HG03558 (cell line): ENCODE results near the gene RCCD1.

Source experiments
- ATAC-seq: cut with Tn5 transposase; IDR thresholded peaks from one replicate; pipeline ENCODE4 v1.9.1; 2021; ENCODE audit warnings: moderate number of reproducible peaks; ENCODE audit not compliant: unreplicated experiment; ENCODE audit errors: extremely low read depth

The RCCD1 gene

DNA sequence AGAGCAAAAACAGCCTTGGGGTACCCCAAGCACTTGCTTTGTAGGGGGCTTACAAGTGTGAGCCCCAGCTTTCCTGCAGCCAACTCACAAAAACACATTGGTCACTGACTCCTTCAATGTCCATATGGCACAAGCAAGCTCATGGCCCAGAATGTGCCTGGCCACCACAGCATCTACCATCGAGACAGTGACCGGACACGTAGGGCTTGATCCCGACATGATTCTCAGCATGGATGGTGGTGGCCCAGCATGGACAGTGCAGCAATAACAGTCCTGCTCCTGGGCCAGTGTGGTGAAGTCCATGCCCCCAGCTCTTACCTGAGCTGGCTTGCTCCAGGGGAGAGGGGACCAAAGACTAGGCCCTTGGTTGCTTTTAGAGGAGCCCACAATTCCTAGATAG, 13.6 kb upstream of the RCCD1 start:
- no peak for ATAC-seq

DNA sequence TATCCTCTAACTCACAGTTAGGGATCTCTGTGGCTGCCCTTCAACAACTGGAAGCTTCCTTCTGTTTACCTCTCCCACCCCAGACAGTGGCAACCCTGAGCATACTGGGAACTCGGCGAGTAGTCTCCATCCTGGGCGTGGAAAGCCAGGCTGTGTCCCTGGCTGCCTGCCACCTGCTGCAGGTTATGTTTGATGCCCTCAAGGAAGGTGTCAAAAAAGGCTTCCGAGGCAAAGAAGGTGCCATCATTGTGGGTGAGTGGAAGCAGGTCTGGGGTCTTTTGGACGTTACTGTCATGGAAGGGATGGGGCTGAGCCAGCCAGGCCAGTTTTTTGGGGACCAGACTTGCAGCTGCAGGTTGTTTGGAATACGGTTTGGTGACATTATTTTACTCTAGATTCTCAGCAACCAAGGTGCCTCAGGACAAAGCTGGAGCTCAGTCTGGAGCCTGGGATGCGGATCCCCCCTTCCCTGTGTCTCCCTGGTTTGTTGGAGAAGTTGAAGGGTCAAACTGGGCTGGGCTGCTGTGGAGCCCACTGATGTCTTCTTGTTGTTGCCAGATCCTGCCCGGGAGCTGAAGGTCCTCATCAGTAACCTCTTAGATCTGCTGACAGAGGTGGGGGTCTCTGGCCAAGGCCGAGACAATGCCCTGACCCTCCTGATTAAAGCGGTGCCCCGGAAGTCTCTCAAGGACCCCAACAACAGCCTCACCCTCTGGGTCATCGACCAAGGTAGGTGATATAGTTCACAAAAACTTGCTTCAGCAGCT, 12.1 kb upstream of the RCCD1 start:
- no peak for ATAC-seq

DNA sequence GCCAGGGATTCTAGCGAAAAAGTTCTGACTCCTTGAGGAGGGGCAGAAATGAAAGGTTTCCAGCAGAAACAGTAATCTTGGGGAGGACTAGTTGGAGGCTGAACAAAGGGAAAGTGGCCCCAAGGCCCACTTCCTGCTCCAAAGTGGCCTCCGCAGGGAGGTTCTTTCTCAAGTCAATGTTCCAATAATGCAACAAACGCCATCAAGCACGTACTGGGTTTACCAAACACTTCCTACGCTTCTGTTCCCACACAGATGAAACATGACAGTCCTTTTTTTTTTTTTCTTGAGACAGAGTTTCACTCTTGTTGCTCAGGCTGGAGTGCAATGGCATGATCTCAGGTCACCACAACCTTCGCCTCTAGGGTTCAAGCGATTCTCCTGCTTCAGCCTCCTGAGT, 9.6 kb upstream of the RCCD1 start:
- no peak for ATAC-seq

DNA sequence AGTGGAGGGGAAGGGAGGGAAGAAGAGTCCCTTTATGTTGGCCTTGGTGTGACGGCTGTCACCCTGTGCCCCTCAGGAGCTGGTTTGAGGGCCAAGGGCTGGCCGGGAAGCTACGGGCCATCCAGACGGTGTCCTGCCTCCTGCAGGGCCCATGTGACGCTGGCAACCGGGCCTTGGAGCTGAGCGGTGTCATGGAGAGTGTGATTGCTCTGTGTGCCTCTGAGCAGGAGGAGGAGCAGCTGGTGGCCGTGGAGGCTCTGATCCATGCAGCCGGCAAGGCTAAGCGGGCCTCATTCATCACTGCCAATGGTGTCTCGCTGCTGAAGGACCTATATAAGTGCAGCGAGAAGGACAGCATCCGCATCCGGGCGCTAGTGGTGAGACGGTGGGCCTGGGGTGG, 8.1 kb upstream of the RCCD1 start:
- ATAC-seq, result no peak

DNA sequence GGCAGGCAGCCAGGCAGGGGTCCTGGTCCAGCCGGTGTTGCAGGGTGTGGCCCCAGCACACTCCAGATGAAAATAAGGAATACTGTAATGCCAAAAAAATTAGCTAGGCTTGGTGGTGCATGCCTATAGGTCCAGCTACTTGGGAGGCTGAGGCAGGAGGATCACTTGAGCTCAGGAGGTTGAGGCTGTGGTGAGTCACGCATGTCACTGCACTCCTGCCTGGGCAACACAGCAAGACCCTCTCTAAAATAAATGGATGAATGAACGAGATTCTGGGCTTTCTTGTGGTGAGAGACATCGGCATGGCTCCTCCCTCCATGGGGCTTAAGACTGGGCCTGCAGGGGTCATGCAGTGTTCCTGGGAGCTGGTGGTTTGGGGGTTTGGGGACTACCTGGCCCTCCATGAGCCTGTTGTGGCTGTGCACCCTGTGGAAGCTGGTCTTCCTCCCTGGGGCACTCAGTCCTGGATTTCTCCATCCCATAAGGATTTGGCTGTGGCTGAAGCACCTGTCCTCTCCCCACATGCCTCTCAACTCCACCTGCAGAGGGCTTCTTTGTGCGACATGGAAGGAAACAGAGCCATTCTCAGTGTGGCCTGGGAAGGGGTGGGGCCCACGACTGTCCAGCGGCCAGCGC, 7.6 kb upstream of the RCCD1 start:
- no peak for ATAC-seq

DNA sequence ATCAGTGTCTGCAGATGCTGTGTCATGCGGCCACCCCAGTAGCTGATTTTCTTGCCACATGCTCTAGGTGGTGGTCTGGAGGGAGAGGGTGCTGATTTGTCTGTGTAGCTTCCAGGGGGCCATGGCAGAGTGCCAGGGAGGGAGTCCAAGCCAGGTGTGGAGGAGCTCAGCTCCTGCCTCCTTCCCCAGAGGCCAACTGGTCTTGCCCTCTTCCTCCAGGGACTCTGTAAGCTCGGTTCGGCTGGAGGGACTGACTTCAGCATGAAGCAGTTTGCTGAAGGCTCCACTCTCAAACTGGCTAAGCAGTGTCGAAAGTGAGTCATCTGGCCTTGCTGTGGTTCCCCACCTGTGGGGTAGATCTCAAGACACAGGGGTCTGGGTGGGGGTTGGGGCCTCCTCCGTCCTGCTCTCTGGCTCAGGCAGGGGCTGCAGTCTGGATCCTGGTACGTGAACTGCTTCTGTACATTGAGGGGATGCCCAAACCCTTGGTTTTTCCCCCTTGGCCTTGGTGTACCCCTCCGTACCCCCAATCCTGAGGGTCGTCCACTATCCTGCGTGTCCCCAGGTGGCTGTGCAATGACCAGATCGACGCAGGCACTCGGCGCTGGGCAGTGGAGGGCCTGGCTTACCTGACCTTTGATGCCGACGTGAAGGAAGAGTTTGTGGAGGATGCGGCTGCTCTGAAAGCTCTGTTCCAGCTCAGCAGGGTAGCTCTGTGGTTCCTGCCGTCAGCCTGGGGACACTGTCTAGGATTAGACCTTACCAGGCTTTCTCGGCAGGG, 6.9 kb upstream of the RCCD1 start:
- no peak for ATAC-seq

DNA sequence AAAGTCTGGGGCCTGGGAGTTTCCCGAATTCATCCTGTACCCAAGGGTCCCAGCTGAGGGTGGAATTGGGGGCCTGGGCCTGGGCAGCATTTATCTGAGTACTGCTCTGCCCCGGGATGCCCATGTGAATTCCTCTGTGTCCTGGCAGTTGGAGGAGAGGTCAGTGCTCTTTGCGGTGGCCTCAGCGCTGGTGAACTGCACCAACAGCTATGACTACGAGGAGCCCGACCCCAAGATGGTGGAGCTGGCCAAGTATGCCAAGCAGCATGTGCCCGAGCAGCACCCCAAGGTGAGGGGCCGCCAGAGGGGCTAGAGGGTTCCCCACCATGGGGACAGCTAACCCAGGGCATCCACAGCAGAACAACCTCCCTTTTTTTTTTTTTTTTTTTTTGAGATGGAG, 6.2 kb upstream of the RCCD1 start:
- ATAC-seq, result no peak

DNA sequence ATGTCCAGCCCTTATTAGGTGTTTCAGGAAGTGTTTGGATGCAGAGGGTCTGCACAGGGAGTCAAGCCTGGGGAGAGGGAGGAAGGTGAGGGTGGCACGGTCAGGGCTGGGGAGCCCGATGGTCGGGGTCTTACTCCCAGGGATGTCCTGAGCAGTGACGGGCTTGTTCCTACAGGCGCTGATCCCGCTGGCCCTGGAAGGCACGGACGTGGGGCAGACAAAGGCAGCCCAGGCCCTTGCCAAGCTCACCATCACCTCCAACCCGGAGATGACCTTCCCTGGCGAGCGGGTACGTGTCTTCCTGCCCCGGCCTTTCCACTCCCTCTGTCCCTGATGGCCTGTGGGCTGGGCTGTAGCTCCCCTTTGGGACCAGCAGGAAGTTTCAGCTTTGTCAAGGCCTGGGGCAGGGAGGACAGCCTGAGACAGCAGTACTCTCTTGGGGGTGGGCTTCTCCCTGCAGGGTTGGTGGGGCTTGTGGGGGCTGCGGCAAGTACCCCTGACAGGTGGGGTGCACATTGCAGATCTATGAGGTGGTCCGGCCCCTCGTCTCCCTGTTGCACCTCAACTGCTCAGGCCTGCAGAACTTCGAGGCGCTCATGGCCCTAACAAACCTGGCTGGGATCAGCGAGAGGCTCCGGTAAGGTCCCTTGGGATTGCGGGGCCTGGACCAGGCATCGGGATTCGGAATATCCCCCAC, 4.6 kb upstream of the RCCD1 start:
- ATAC-seq, result no peak

DNA sequence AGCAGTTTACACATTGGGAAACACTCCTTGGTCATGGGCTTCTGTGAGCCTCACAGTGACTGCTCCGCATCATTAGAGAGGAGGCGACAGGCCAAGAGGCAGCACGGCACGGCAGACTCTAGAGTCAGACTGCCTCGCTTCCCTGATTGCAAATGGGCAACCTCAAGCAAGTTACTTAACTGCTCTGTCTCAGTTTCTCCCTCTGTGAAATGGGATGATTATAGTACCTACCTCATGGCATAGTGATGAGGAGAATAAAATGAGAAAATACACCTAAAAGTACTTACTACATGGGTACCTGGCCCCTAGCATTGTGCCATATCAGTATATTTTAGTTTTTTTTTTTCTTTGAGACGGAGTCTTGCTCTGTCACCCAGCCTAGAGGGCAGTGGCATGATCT, 4.0 kb upstream of the RCCD1 start:
- no peak for ATAC-seq

DNA sequence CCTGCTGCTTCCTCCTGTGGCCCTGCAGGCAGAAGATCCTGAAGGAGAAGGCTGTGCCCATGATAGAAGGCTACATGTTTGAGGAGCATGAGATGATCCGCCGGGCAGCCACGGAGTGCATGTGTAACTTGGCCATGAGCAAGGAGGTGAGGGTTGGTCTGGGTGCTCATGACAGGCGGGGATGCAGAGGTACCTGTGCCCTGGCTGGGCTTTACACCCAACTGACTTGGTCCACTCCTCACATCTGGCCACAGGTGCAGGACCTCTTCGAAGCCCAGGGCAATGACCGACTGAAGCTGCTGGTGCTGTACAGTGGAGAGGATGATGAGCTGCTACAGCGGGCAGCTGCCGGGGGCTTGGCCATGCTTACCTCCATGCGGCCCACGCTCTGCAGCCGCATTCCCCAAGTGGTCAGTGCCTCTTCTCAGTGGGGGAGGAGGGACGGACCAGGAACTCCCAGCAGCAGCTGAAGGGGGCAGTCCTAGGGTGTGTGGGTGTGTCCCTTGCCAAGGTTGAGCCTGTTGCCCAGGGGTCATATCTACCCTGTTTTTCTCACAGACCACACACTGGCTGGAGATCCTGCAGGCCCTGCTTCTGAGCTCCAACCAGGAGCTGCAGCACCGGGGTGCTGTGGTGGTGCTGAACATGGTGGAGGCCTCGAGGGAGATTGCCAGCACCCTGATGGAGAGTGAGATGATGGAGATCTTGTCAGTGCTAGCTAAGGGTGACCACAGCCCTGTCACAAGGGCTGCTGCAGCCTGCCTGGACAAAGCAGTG, 1.6 kb upstream of the RCCD1 start:
- ATAC-seq, result no peak

DNA sequence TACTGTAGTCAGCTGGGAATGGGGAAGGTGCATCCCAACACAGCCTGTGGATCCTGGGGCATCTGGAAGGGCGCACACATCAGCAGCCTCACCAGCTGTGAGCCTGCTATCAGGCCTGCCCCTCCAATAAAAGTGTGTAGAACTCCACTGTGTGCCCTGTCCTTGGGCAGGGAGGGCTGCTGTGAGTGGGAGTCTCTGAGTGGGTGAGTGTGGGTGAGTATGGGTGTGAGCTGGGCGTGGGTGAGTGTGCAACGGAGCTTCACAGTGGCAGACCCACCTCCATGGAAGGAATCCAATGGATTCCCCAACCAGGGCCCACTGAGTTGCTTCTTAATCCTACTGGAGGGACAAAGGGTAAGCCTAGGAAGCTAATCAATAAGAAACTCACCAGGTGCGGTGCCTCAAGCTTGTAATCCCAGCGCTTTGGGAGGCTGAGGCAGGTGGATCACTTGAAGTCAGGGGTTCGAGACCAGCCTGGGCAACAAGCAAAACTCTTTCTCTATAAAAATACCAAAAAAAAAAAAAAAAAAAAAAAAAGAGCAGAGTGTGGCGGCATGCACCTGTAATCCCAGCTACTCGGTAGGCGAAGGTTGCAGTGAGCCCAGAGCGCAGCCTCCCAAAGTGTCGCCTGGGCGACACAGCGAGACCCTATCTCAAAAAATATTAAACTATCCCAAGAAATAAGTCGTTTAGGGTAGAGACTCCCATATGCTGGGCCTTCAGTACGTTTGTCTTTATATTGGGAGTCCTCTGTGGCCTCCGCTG, 555 bp upstream of the RCCD1 start:
- ATAC-seq, result no peak

DNA sequence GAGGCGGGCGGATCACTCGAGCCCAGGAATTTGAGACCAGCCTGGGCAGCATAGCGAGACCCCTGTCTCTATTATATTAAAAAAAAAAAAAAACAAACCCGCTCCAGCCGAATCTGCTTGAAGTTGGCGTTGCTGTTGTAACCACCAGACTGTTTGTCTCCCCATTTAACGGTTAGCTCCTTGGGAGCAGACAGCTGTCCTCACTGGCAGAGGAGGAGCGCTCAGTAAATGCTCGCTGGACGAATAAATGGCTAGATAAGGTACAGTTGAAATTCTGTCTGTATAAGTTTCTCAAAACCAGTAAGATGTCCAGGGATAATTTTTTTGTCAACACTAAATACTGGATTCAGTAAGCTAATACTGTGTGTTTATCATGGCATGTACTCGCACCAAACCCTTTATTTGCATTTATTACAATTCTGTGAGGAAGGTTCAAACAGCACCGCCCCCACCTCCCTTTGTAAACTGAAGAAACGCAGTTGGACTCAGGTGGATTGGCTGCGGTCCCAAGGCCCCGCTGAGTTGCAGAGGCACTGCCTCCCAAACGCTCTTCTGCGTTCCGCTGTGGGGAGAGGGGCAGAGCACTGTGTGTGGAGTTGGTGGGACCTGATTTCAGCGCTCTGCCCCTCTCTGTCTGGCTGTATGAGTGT, 1.1 kb downstream of the RCCD1 start:
- no peak for ATAC-seq

DNA sequence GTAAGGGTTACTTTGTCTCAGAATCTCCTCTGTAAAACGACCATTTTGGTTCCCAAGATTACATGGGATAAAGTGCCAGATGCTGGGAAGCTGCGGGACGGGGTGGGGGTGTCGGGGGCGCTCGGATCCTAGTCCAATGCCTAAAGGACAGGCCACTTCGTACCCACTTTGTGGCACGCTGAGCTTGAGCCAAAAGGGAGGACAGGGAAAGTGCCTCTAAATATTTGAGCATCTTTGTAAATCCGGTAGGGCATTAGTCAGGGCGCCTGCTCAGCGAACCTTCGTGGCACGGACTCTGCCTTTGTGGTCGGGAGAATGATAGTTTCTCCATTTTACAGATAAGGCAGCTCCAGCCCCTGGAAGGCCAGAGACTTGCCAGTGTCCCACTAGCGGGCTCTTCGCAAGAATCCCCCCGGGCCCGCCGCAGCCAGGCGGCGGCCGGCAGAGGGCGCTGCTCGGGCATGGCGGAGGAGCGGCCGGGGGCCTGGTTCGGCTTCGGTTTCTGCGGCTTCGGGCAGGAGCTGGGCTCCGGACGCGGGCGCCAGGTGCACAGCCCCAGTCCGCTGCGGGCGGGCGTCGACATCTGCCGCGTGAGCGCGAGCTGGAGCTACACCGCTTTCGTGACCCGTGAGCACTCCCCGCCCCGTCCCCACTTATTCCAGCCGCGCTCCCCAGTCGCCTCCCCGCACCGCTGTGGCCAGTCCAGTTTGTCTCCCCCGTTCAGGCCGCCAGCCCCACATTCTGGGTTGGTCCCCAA, 1.8 kb downstream of the RCCD1 start:
- no peak for ATAC-seq

DNA sequence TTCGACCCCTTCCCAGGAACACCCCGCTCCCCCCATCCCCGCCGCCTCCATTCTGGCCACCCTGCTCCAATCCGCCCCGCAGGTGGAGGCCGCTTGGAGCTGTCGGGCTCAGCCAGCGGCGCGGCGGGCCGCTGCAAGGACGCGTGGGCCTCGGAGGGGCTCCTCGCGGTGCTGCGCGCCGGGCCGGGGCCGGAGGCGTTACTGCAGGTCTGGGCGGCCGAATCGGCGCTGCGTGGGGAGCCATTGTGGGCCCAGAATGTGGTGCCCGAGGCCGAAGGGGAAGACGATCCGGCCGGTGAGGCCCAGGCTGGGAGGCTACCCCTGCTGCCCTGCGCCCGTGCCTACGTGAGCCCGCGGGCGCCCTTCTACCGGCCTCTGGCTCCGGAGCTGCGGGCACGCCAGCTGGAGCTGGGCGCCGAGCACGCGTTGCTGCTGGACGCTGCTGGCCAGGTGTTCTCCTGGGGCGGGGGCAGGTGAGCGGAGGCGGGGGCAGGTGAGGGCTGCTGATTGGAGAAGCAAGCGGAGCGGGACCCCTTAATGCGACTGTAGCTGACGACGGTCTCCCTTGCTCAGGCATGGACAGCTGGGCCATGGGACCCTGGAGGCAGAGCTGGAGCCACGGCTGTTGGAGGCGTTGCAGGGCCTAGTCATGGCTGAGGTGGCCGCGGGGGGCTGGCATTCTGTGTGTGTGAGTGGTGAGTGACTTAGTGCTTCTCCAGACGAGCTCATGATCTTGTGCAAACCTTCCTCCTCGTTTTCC, 2.5 kb downstream of the RCCD1 start:
- no peak for ATAC-seq

DNA sequence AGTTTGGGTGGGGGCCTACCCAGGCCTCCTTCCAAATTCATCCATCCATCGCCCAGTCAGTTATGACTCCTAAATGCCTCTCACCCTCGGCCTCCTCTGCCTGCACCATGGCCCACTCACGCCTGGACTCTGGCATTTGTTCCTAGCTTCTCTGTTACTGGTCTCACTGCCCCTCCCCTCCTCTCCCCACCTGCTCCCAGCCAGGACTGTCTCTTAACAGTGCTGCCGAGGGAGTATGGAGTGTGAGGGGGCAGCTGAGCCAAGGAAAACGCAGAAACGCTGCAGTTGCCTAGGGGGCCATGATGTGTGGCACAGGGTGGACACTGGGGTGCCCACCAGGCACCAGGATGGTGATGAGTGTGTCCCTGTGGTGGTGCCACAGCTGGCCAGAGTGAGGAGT, 3.1 kb downstream of the RCCD1 start:
- no peak for ATAC-seq

DNA sequence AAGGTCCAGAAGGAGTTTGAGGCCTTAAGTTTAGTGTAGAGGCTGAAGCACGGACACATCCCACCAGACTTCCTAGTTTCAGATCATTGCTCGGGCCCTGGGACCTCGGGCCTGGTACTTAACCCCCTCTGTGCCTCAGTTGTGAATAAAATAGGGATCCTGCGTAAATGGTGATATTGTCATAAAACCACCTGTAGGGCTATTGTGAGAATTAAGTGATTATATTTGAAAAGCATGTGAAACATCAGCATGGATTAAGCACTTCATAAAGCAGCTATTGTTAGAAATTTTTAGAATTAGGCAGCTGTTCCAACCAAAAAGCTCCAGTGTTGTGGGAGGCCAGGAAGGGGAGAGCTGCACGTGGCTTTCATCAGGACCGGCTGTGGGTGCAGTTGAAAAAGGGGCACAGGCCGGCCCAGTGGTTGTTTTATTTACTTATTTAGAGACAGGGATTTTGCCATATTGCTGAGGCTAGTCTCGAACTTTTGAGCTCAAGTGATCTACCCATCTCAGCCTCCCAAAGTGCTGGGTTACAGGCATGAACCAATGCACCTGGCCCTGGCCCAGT, 4.4 kb downstream of the RCCD1 start:
- ATAC-seq, result no peak

DNA sequence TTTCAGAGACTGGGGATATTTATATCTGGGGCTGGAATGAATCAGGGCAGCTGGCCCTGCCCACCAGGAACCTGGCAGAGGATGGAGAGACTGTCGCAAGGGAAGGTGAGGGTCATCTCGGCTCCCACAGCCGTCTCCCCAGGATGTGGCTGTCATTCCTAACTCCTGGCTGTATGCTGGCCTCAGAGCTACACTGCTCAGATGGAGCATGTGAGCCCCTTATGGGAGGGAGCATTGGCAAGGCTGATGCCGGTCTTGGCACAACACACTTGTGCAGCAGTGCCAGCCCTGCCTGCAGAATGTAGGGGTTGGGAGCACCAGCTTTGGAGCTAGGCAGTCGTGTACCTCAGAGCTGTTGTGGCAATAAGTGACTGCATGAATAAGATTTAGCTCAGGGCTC, 5.2 kb downstream of the RCCD1 start:
- ATAC-seq, result no peak
